ENCODE measurements around the gene ANKRD12. TPM values are rescaled to one million over a fixed set of nuclear protein-coding genes. Genes with fewer than 3 reads are reported as not detected.

ANKRD12 gene
- total and polyA plus RNA-seq, 2 of the 4 experiments (the other 2 are of a cell fraction): 2.6 to 12.9 TPM

GRCh38 chr18:9321736-9322135, 185.2 kb downstream of the ANKRD12 start:
- Histone ChIP-seq H2AK5ac (ENCODE audit: low read depth, low read length) (peak overlapping the region; percentile 91), H3K18ac (ENCODE audit: low read depth, low read length) (peak overlapping the region; percentile 81), H2BK5ac (ENCODE audit: low read depth, low read length, poor library complexity, severe bottlenecking) (peak overlapping the region; percentile 69), H4K8ac (ENCODE audit: low read depth in 2 of 2, low read length in 2 of 2) (peak overlapping the region; percentile 66 to 70), H2AFZ (replicated peaks; ENCODE audit: low read length, poor library complexity) (peak overlapping the region; percentile 52), H4K5ac (ENCODE audit: low read depth, low read length) (peak overlapping the region; percentile 89), H3K4ac (ENCODE audit: low read depth, low read length) (peak overlapping the region; percentile 98), H2BK15ac (ENCODE audit: low read depth, low read length) (peak overlapping the region; percentile 91), H2AK9ac (replicated peaks; ENCODE audit: low read depth, low read length, poor library complexity) (peak overlapping the region; percentile 29), H3K9me1 (ENCODE audit: insufficient read depth, low read length) (peaks cover 17% of the 10 kb centered on the region), H4K91ac (ENCODE audit: insufficient read depth, low read depth, low read length) (peak overlapping the region; percentile 95), H2BK20ac (ENCODE audit: low read depth, low read length) (peak overlapping the region; percentile 98), H3K9me3 (ENCODE audit: control insufficient read depth, insufficient read depth, low read length) (no peaks in the 10 kb centered on the region), H3K79me1 (ENCODE audit: low read depth in 1 of 2, low read length in 2 of 2) (peaks cover 15 to 26% of the 10 kb centered on the region in 2 experiments; a peak in 3 of 4 replicates), H3K4me1 (ENCODE audit: control insufficient read depth, insufficient read depth, low read length) (peaks cover 23% of the 10 kb centered on the region), H3K23ac (ENCODE audit: low read depth, low read length) (peak overlapping the region; percentile 95), H3K27ac (ENCODE audit: insufficient read depth, low read length) (peak overlapping the region; percentile 92), H3K56ac (ENCODE audit: extremely low read depth, insufficient read depth, low read length) (peak overlapping the region; percentile 73), H4K20me1 (ENCODE audit: insufficient read depth, low read length) (no peaks in the 10 kb centered on the region), H3K27me3 (ENCODE audit: control insufficient read depth, insufficient read depth, low read length) (no peaks in the 10 kb centered on the region), H3K36me3 (ENCODE audit: control insufficient read depth, insufficient read depth, low read length) (peaks cover 1% of the 10 kb centered on the region; the same call in 1 of the 2 replicates), H3K14ac (replicated peaks; ENCODE audit: low read depth, low read length) (peak overlapping the region; percentile 96), H3K4me2 (ENCODE audit: low read depth, low read length) (peak overlapping the region; percentile 2; the same call in 1 of the 2 replicates), H3K9ac (ENCODE audit: low read depth, low read length) (peak overlapping the region; percentile 7), H2BK120ac (ENCODE audit: low read depth, low read length) (peak overlapping the region; percentile 99), H3K4me3 (ENCODE audit: insufficient read depth, low read depth, low read length) (no peak overlapping the region)
- ATAC-seq (ENCODE audit: low read depth): no peak
- DNase-seq: no peak
- intact Hi-C loops (cut with micrococcal nuclease) (loop anchor here (5.0 kb wide), 1 partner anchor 614 kb away; the partner anchor contains the start of gene MTCL1), in situ Hi-C loops (cut with MboI; ENCODE audit: low sequenced_read_pairs) (no loop called here), dilution Hi-C loops (cut with HindIII; ENCODE audit: low sequenced_read_pairs, unreplicated experiment) (no loop called here)
- TF ChIP-seq MXI1 (IDR thresholded peaks at IDR 0.05; ENCODE audit: borderline replicate concordance, low read depth, low read length) (no peak), POLR2A (IDR thresholded peaks at IDR 0.05; ENCODE audit: low read depth, low read length) (no peak), FOS (IDR thresholded peaks at IDR 0.05; ENCODE audit: low read depth, low read length) (no peak), RCOR1 (IDR thresholded peaks at IDR 0.05; ENCODE audit: insufficient replicate concordance, low read length) (no peak), NFE2L2 (IDR thresholded peaks at IDR 0.05; ENCODE audit: low read depth, low read length) (no peak), USF2 (IDR thresholded peaks at IDR 0.05; ENCODE audit: low read depth, low read length) (no peak), CTCF (conservative IDR thresholded peaks at IDR 0.05; ENCODE audit: low read depth, low read length) (no peak), SMC3 (IDR thresholded peaks at IDR 0.05; ENCODE audit: low read depth, low read length) (no peak), MAZ (IDR thresholded peaks at IDR 0.05; ENCODE audit: borderline replicate concordance, low read depth, low read length) (no peak), RAD21 (IDR thresholded peaks at IDR 0.05; ENCODE audit: low read length) (no peak), RFX5 (IDR thresholded peaks at IDR 0.05; ENCODE audit: low read depth, low read length) (no peak), CEBPB (IDR thresholded peaks at IDR 0.05; ENCODE audit: low read depth, low read length) (no peak), ELK1 (IDR thresholded peaks at IDR 0.05; ENCODE audit: borderline replicate concordance, low read depth, low read length) (no peak), CHD1 (IDR thresholded peaks at IDR 0.05; ENCODE audit: low read depth, low read length) (no peak), BHLHE40 (IDR thresholded peaks at IDR 0.05; ENCODE audit: low read depth, low read length) (no peak), MAFK (IDR thresholded peaks at IDR 0.05; ENCODE audit: low read depth, low read length) (no peak)
- POLR2A ChIA-PET (ENCODE audit: unreplicated experiment): no interaction called here
- WGBS, 2 experiments (ENCODE audit: extremely low coverage in 2 of 2, insufficient read length in 1 of 2): no CpG with 5 or more reads among the region's 4 CpGs
- CTCF ChIA-PET: interaction anchor here (0.6 kb wide), 2 partner anchors 17 to 23 kb away, joined by 3 to 7 read pairs; no protein-coding TSS in a partner anchor
- BruUV-seq (replicated peaks): no TSS peak
